Measurements from ENCODE around the gene TARBP2. TPM values are rescaled to one million over a fixed set of nuclear protein-coding genes. Genes with fewer than 3 reads are reported as not detected.

The TARBP2 gene
- total RNA-seq, 1 experiment from 2014 or later, result 74.0 TPM

DNA sequence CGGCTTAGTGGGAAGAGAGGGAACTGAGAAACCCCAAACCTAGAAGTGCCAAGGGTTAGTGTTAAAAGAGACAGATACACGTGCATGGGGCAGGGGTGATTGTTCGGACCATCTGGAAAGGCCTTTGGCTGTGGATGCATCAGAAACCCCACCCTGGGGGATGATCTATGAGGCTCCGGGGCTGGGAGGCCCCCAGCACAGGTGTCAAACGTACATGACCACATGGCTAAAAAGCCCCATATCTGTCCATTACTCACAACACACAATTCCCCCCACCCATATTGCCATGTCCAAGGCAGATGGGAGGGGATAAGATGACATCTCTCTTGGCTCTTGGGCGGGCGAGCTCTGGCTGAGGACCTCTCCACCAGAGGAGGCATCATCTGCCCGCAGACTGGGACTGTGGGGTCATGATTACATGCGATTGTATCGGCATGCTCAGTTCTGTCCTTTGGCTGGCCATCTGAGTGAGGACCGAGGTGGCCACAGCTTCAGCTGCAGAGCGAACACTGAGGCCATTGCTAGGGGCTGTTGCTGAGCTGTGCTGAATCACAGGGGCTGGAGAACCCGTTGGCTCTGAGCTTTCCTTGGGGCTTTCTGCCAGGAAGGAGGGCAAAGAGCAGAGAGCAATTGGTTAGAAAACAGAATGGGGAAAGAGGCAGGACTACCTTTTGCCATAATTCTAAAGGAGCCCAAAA, 15.8 kb downstream of the TARBP2 start:
- TF ChIP-seq FOXK1 (CRISPR knock-in tag; IDR thresholded peaks at IDR 0.05), result no peak
- no peak for TF ChIP-seq ZNF138 (CRISPR knock-in tag; conservative IDR thresholded peaks at IDR 0.05)
- Mint-ChIP-seq H3K4me3 (no peak overlapping the region), H3K4me1 (peaks cover 8% of the 10 kb centered on the region), H3K36me3 (peaks cover 12% of the 10 kb centered on the region), H3K9me3 (no peaks in the 10 kb centered on the region), H3K27ac (no peak overlapping the region), H3K27me3 (ENCODE audit: low read depth) (no peaks in the 10 kb centered on the region)
- no peak for ATAC-seq
- CTCF ChIA-PET, result interaction anchor here (0.6 to 1.0 kb wide), 2 partner anchors 35 to 144 kb away, joined by 3 read pairs; no protein-coding TSS in a partner anchor
- no peak for DNase-seq (ENCODE audit: low spot score)
- POLR2A ChIA-PET, result interaction anchor here (2.2 kb wide), 1 partner anchor 16 kb away, joined by 7 read pairs; the partner anchor contains the start of gene TARBP2

DNA sequence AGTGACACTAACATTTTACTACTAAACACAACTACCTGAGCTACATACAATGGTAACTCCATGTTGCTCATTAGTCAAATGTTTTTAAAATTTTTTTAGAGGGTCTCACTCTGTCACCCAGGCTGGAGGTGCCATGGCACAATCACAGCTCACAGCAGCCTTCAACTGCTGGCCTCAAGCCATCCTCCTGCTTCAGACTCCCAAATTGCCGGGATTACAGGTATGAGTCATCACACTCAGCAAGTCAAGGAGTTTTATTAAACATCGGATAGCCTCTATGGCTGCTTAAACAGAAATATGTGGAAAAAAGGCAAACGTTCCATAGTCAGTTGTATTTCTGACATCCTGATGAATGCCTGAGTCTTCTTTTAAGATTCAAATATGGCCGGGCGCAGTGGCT, 17.3 kb downstream of the TARBP2 start:
- POLR2A ChIA-PET, result no interaction called here
- H3K4me1 Mint-ChIP-seq, result peaks cover 8% of the 10 kb centered on the region
- no peaks in the 10 kb centered on the region for H3K9me3 Mint-ChIP-seq
- DNase-seq (ENCODE audit: low spot score) (no peak), ATAC-seq (no peak)
- CTCF ChIA-PET, result interaction anchor here (1.1 to 1.2 kb wide), 3 partner anchors 10 to 197 kb away, joined by 3 to 6 read pairs (median 4); partner anchors contain the start of gene AAAS
- TF ChIP-seq GABPB1 (CRISPR knock-in tag; IDR thresholded peaks at IDR 0.05), result no peak
- TF ChIP-seq, protein P1, sequence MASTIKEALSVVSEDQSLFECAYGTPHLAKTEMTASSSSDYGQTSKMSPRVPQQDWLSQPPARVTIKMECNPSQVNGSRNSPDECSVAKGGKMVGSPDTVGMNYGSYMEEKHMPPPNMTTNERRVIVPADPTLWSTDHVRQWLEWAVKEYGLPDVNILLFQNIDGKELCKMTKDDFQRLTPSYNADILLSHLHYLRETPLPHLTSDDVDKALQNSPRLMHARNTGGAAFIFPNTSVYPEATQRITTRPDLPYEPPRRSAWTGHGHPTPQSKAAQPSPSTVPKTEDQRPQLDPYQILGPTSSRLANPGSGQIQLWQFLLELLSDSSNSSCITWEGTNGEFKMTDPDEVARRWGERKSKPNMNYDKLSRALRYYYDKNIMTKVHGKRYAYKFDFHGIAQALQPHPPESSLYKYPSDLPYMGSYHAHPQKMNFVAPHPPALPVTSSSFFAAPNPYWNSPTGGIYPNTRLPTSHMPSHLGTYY (CRISPR knock-in tag; IDR thresholded peaks at IDR 0.05), result no peak
- no peak for TF ChIP-seq PRRX2 (CRISPR knock-in tag; IDR thresholded peaks at IDR 0.05)
- no peak for TF ChIP-seq CBFB (CRISPR knock-in tag; IDR thresholded peaks at IDR 0.05; ENCODE audit: low read depth)
- TF ChIP-seq GRHL2 (CRISPR knock-in tag; IDR thresholded peaks at IDR 0.05; ENCODE audit: insufficient replicate concordance, severe bottlenecking), result no peak
- no peak for TF ChIP-seq FOXP1 (CRISPR knock-in tag; IDR thresholded peaks at IDR 0.05; ENCODE audit: borderline replicate concordance)
- TF ChIP-seq, protein P2, sequence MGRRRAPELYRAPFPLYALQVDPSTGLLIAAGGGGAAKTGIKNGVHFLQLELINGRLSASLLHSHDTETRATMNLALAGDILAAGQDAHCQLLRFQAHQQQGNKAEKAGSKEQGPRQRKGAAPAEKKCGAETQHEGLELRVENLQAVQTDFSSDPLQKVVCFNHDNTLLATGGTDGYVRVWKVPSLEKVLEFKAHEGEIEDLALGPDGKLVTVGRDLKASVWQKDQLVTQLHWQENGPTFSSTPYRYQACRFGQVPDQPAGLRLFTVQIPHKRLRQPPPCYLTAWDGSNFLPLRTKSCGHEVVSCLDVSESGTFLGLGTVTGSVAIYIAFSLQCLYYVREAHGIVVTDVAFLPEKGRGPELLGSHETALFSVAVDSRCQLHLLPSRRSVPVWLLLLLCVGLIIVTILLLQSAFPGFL (CRISPR knock-in tag; IDR thresholded peaks at IDR 0.05; ENCODE audit: borderline replicate concordance), result no peak
- no peak for TF ChIP-seq SP1 (CRISPR knock-in tag; conservative IDR thresholded peaks at IDR 0.05)
- TF ChIP-seq EMX1 (CRISPR knock-in tag; IDR thresholded peaks at IDR 0.05), result no peak
- TF ChIP-seq, protein P3, sequence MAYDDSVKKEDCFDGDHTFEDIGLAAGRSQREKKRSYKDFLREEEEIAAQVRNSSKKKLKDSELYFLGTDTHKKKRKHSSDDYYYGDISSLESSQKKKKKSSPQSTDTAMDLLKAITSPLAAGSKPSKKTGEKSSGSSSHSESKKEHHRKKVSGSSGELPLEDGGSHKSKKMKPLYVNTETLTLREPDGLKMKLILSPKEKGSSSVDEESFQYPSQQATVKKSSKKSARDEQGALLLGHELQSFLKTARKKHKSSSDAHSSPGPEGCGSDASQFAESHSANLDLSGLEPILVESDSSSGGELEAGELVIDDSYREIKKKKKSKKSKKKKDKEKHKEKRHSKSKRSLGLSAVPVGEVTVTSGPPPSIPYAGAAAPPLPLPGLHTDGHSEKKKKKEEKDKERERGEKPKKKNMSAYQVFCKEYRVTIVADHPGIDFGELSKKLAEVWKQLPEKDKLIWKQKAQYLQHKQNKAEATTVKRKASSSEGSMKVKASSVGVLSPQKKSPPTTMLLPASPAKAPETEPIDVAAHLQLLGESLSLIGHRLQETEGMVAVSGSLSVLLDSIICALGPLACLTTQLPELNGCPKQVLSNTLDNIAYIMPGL (CRISPR knock-in tag; IDR thresholded peaks at IDR 0.05), result no peak
- no peak for TF ChIP-seq TEAD4 (CRISPR knock-in tag; IDR thresholded peaks at IDR 0.05)
- no peak for TF ChIP-seq HMGA2 (CRISPR knock-in tag; IDR thresholded peaks at IDR 0.05)
- TF ChIP-seq, protein P4, sequence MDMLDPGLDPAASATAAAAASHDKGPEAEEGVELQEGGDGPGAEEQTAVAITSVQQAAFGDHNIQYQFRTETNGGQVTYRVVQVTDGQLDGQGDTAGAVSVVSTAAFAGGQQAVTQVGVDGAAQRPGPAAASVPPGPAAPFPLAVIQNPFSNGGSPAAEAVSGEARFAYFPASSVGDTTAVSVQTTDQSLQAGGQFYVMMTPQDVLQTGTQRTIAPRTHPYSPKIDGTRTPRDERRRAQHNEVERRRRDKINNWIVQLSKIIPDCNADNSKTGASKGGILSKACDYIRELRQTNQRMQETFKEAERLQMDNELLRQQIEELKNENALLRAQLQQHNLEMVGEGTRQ (CRISPR knock-in tag; IDR thresholded peaks at IDR 0.05), result no peak
- TF ChIP-seq ETV6 (CRISPR knock-in tag; IDR thresholded peaks at IDR 0.05), result no peak
- TF ChIP-seq ZNF396 (CRISPR knock-in tag; IDR thresholded peaks at IDR 0.05; ENCODE audit: borderline replicate concordance), result no peak
- no peak for TF ChIP-seq RELA (CRISPR knock-in tag; IDR thresholded peaks at IDR 0.05; ENCODE audit: borderline replicate concordance)
- no peak for TF ChIP-seq JUN (CRISPR knock-in tag; IDR thresholded peaks at IDR 0.05)
- TF ChIP-seq TP53 (CRISPR knock-in tag; IDR thresholded peaks at IDR 0.05), result no peak
- no peak overlapping the region for H3K4me3 Mint-ChIP-seq
- H3K27me3 Mint-ChIP-seq (ENCODE audit: low read depth), result no peaks in the 10 kb centered on the region
- no peak overlapping the region for H3K27ac Mint-ChIP-seq
- peaks cover 18% of the 10 kb centered on the region for H3K36me3 Mint-ChIP-seq
